Astrocyte (in vitro differentiated cells and primary cell): ENCODE results near the gene RBPMS2. TPM values are rescaled to one million over a fixed set of nuclear protein-coding genes. Genes with fewer than 3 reads are reported as not detected.

Experiments
- DNase-seq: peaks from one replicate; pipeline ENCODE4 v3.0.0-alpha.2; 2010; ENCODE audit warnings: low read depth
- FAIRE-seq: peaks from 2 replicates; lab custom pipeline; 2011; peaks lifted over from hg19 to GRCh38; lab: Jason Lieb, UNC
- H2AFZ ChIP-seq: 2 replicates; pipeline ENCODE4 v1.6.0; 2012; ENCODE audit warnings: low read depth, low read length, inconsistent platforms
- H3K27ac ChIP-seq: 2 replicates; pipeline ENCODE4 v1.5.1; 2011; ENCODE audit warnings: low read depth, low read length, inconsistent platforms
- H3K27me3 ChIP-seq: 2 replicates; pipeline ENCODE4 v1.6.0; 2011; ENCODE audit warnings: low read length, inconsistent platforms; ENCODE audit not compliant: insufficient read depth
- H3K36me3 ChIP-seq: 2 replicates; pipeline ENCODE4 v1.5.1; 2011; ENCODE audit warnings: low read length, inconsistent platforms; ENCODE audit not compliant: insufficient read depth
- H3K4me1 ChIP-seq: 2 replicates; pipeline ENCODE4 v1.5.1; 2011; ENCODE audit warnings: low read length, inconsistent platforms; ENCODE audit not compliant: insufficient read depth
- H3K4me2 ChIP-seq: 2 replicates; pipeline ENCODE4 v1.6.0; 2012; ENCODE audit warnings: low read length, inconsistent platforms
- H3K4me3 ChIP-seq: 2 replicates; pipeline ENCODE4 v1.5.1; 2011; ENCODE audit warnings: low read depth, mild to moderate bottlenecking, low read length, inconsistent platforms; ENCODE audit not compliant: insufficient read depth
- H3K79me2 ChIP-seq: 2 replicates; pipeline ENCODE4 v1.6.0; 2012; ENCODE audit warnings: mild to moderate bottlenecking, low read length, inconsistent platforms; ENCODE audit not compliant: insufficient read depth
- H3K9ac ChIP-seq: 2 replicates; pipeline ENCODE4 v1.6.0; 2012; ENCODE audit warnings: mild to moderate bottlenecking, low read length, inconsistent platforms
- H3K9me3 ChIP-seq: 2 replicates; pipeline ENCODE4 v1.5.1; 2012; ENCODE audit warnings: low read depth, mild to moderate bottlenecking, low read length, inconsistent platforms; ENCODE audit not compliant: insufficient read depth
- H4K20me1 ChIP-seq: 2 replicates; pipeline ENCODE4 v1.6.0; 2012; ENCODE audit warnings: low read length, inconsistent platforms; ENCODE audit not compliant: insufficient read depth
- H3K27ac Mint-ChIP-seq: one replicate; pipeline ENCODE4 v1.8.0; 2021; ENCODE audit warnings: mild to moderate bottlenecking, mixed read lengths; ENCODE audit not compliant: unreplicated experiment
- H3K27me3 Mint-ChIP-seq: one replicate; pipeline ENCODE4 v1.8.0; 2021; ENCODE audit warnings: low read depth, mixed read lengths; ENCODE audit not compliant: unreplicated experiment
- H3K36me3 Mint-ChIP-seq: one replicate; pipeline ENCODE4 v1.8.0; 2021; ENCODE audit warnings: low read depth, mixed read lengths; ENCODE audit not compliant: unreplicated experiment
- H3K4me1 Mint-ChIP-seq: one replicate; pipeline ENCODE4 v1.8.0; 2021; ENCODE audit warnings: low read depth, mixed read lengths; ENCODE audit not compliant: unreplicated experiment
- H3K4me3 Mint-ChIP-seq: one replicate; pipeline ENCODE4 v1.8.0; 2021; ENCODE audit warnings: mild to moderate bottlenecking, moderate library complexity, mixed read lengths; ENCODE audit not compliant: unreplicated experiment
- H3K9me3 Mint-ChIP-seq: one replicate; pipeline ENCODE4 v1.8.0; 2021; ENCODE audit warnings: mild to moderate bottlenecking, mixed read lengths; ENCODE audit not compliant: unreplicated experiment
- EZH2 ChIP-seq: IDR thresholded peaks from 2 replicates; pipeline ENCODE4 v1.6.1; 2012; ENCODE audit warnings: mild to moderate bottlenecking, low read length, inconsistent platforms; ENCODE audit not compliant: insufficient read depth
- total RNA-seq: library from RNA; stranded (reverse); gene quantifications from 2 replicates; pipeline ENCODE4 v1.2.1, GENCODE V29; 2021
- TF ChIP-seq, protein P1 (sequence below): IDR thresholded peaks from 2 replicates; pipeline ENCODE4 v1.5.1; 2011; ENCODE audit warnings: low read depth, mild to moderate bottlenecking, inconsistent platforms, low read length, moderate library complexity; ENCODE audit not compliant: insufficient read depth

Gene RBPMS2
- total RNA-seq, 1 donor from 2014 or later = 10.6 TPM

DNA sequence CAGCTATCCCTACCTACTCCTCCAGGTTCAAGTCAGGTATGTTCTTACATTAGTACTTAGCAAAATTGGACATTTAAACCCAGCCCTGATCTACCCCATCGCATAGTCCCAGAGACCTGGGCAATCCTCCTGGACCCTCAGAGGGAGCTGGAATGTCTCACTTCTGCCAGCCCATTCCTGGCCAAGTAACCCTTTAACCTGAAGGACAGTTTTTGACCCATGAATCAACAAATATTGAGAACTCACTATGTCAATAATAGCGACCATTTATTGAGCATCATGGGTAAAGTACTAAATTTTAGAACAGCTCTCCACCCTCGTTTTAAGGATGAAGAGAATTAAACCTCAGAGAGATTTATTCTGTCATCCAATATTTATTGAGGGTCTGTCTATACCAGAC lies 70.4 kb downstream of the RBPMS2 start:
- H3K4me3 ChIP-seq = no peak overlapping the region
- TF ChIP-seq, protein P1, sequence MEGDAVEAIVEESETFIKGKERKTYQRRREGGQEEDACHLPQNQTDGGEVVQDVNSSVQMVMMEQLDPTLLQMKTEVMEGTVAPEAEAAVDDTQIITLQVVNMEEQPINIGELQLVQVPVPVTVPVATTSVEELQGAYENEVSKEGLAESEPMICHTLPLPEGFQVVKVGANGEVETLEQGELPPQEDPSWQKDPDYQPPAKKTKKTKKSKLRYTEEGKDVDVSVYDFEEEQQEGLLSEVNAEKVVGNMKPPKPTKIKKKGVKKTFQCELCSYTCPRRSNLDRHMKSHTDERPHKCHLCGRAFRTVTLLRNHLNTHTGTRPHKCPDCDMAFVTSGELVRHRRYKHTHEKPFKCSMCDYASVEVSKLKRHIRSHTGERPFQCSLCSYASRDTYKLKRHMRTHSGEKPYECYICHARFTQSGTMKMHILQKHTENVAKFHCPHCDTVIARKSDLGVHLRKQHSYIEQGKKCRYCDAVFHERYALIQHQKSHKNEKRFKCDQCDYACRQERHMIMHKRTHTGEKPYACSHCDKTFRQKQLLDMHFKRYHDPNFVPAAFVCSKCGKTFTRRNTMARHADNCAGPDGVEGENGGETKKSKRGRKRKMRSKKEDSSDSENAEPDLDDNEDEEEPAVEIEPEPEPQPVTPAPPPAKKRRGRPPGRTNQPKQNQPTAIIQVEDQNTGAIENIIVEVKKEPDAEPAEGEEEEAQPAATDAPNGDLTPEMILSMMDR = no peak
- no peak for TF ChIP-seq EZH2
- H3K36me3 ChIP-seq = no peaks in the 10 kb centered on the region
- no peaks in the 10 kb centered on the region for H3K27me3 ChIP-seq
- Mint-ChIP-seq H3K27me3 (no peaks in the 10 kb centered on the region), H3K4me3 (no peak overlapping the region), H3K4me1 (peaks cover 20% of the 10 kb centered on the region), H3K27ac (no peak overlapping the region), H3K9me3 (no peaks in the 10 kb centered on the region), H3K36me3 (no peaks in the 10 kb centered on the region)
- no peaks in the 10 kb centered on the region for H3K9me3 ChIP-seq
- no peak overlapping the region for H3K4me2 ChIP-seq
- peaks cover 27% of the 10 kb centered on the region for H4K20me1 ChIP-seq
- H3K79me2 ChIP-seq = peaks cover 30% of the 10 kb centered on the region
- peaks cover 29% of the 10 kb centered on the region for H3K4me1 ChIP-seq
- DNase-seq = no peak
- no peak for FAIRE-seq
- H3K27ac ChIP-seq = no peak overlapping the region
- no peak overlapping the region for H2AFZ ChIP-seq
- H3K9ac ChIP-seq = no peak overlapping the region

GRCh38 chr15:64703632-64703959 lies 71.8 kb downstream of the RBPMS2 start:
- peak overlapping the region; percentile 88 for H2AFZ ChIP-seq
- peaks cover 41% of the 10 kb centered on the region for H4K20me1 ChIP-seq

More at GRCh38 chr15:64703632-64703959, 71.8 kb downstream of the RBPMS2 start:
- Histone ChIP-seq H3K9ac (peak overlapping the region; percentile 79), H3K27me3 (no peaks in the 10 kb centered on the region), H3K9me3 (no peaks in the 10 kb centered on the region), H3K4me1 (peaks cover 43% of the 10 kb centered on the region), H3K79me2 (peaks cover 44% of the 10 kb centered on the region), H3K27ac (peak overlapping the region; percentile 58), H3K4me2 (peak overlapping the region; percentile 86), H3K36me3 (no peaks in the 10 kb centered on the region), H3K4me3 (peak overlapping the region; percentile 68)
- H3K27me3 Mint-ChIP-seq = no peaks in the 10 kb centered on the region
- peak overlapping the region; percentile 89 for H3K4me3 Mint-ChIP-seq
- peaks cover 35% of the 10 kb centered on the region for H3K4me1 Mint-ChIP-seq
- H3K36me3 Mint-ChIP-seq = no peaks in the 10 kb centered on the region
- TF ChIP-seq EZH2 = no peak
- TF ChIP-seq, protein P1 = no peak
- FAIRE-seq (peak; percentile 26), DNase-seq (no peak)
- peak overlapping the region; percentile 30 for H3K27ac Mint-ChIP-seq
- H3K9me3 Mint-ChIP-seq = no peaks in the 10 kb centered on the region
